Activated CD4-positive, alpha-beta T cell treated with anti-CD3 and anti-CD28 coated beads for 36 hours (primary cell): ENCODE results near the gene SHLD2. TPM values are rescaled to one million over a fixed set of nuclear protein-coding genes. Genes with fewer than 3 reads are reported as not detected.
"Not testable (repeated sequence)": the region's sequence is repeated elsewhere in the genome, so short reads cannot be mapped to it uniquely, and the experiment has no call there.

ENCODE experiments used
- ATAC-seq: fragments of 200-7000 bp; cut with Tn5 transposase; one replicate; pipeline ENCODE4 v1.10.0; 2021; ENCODE audit warnings: mild to moderate bottlenecking, moderate library complexity
- CTCF ChIA-PET: fragments of 350-600 bp; sonication (Branson Sonifier 250); formaldehyde crosslinking; loops from one replicate; lab custom pipeline; 2021; ENCODE audit warnings: antibody characterized with exemption; lab: Charles Lee
- POLR2A ChIA-PET: fragments of 350-600 bp; sonication (Branson Sonifier 250); formaldehyde crosslinking; loops from one replicate; lab custom pipeline; 2021; ENCODE audit warnings: antibody characterized with exemption, inconsistent platforms; lab: Charles Lee
- DNase-seq: peaks from one replicate; pipeline ENCODE4 v3.0.0-alpha.2; 2020
- H3K27ac Mint-ChIP-seq: one replicate; pipeline ENCODE4 v1.8.0; 2021; ENCODE audit warnings: mixed read lengths
- H3K27me3 Mint-ChIP-seq: one replicate; pipeline ENCODE4 v1.8.0; 2021; ENCODE audit warnings: mixed read lengths
- H3K36me3 Mint-ChIP-seq: one replicate; pipeline ENCODE4 v1.8.0; 2021; ENCODE audit warnings: low read depth, mixed read lengths
- H3K4me1 Mint-ChIP-seq: one replicate; pipeline ENCODE4 v1.8.0; 2021; ENCODE audit warnings: mixed read lengths
- H3K4me3 Mint-ChIP-seq: one replicate; pipeline ENCODE4 v1.8.0; 2021; ENCODE audit warnings: mild to moderate bottlenecking, moderate library complexity, mixed read lengths
- H3K9me3 Mint-ChIP-seq: one replicate; pipeline ENCODE4 v1.8.0; 2021; ENCODE audit warnings: low read depth, mixed read lengths
- intact Hi-C, 2 experiments: fragments of 100-400 bp; cut with DNase I in 1 of 2; cut with micrococcal nuclease in 1 of 2; formaldehyde crosslinking; loops; one replicate each; pipeline versions ENCODE4 v1.14.2 to v1.15.1; 2022 to 2024; cut with DNase I, micrococcal nuclease
- total RNA-seq, 2 experiments: library from RNA; stranded (reverse); gene quantifications; one replicate each; pipeline ENCODE4 v1.2.3, GENCODE V29; 2021

The SHLD2 gene
- total RNA-seq, 2 experiments from 2014 or later: 29.7 to 29.9 TPM

- ATAC-seq, H3K4me3 Mint-ChIP-seq, CTCF ChIA-PET: not testable (repeated sequence)
Measured at GRCh38 chr10:87177587-87177986, 82.6 kb downstream of the SHLD2 start.

GRCh38 chr10:87184421-87184820 is 89.4 kb downstream of the SHLD2 start:
- CTCF ChIA-PET, intact Hi-C loops, POLR2A ChIA-PET, H3K27me3 Mint-ChIP-seq, H3K4me1 Mint-ChIP-seq, H3K4me3 Mint-ChIP-seq, ATAC-seq, H3K9me3 Mint-ChIP-seq, H3K27ac Mint-ChIP-seq, DNase-seq: not testable (repeated sequence)
- peaks cover 53% of the 10 kb centered on the region for H3K36me3 Mint-ChIP-seq

More at GRCh38 chr10:87177587-87177986, 82.6 kb downstream of the SHLD2 start:
- intact Hi-C loops, POLR2A ChIA-PET, H3K27ac Mint-ChIP-seq, H3K9me3 Mint-ChIP-seq, H3K27me3 Mint-ChIP-seq, DNase-seq, H3K4me1 Mint-ChIP-seq: not testable (repeated sequence)
- H3K36me3 Mint-ChIP-seq: peaks cover 16% of the 10 kb centered on the region

GRCh38 chr10:87186016-87186415 is 91.0 kb downstream of the SHLD2 start:
- intact Hi-C loops, H3K4me3 Mint-ChIP-seq, POLR2A ChIA-PET: not testable (repeated sequence)

GRCh38 chr10:87187573-87187972 is 92.6 kb downstream of the SHLD2 start:
- H3K27me3 Mint-ChIP-seq, CTCF ChIA-PET, H3K27ac Mint-ChIP-seq, H3K4me1 Mint-ChIP-seq, intact Hi-C loops, ATAC-seq, DNase-seq, H3K4me3 Mint-ChIP-seq, H3K9me3 Mint-ChIP-seq, POLR2A ChIA-PET: not testable (repeated sequence)
- H3K36me3 Mint-ChIP-seq: peaks cover 51% of the 10 kb centered on the region

More at GRCh38 chr10:87186016-87186415, 91.0 kb downstream of the SHLD2 start:
- H3K9me3 Mint-ChIP-seq, H3K27me3 Mint-ChIP-seq, CTCF ChIA-PET, H3K27ac Mint-ChIP-seq, DNase-seq, H3K4me1 Mint-ChIP-seq, ATAC-seq: not testable (repeated sequence)
- peaks cover 51% of the 10 kb centered on the region for H3K36me3 Mint-ChIP-seq

GRCh38 chr10:87191841-87192240 is 96.8 kb downstream of the SHLD2 start:
- H3K4me3 Mint-ChIP-seq, CTCF ChIA-PET, H3K27me3 Mint-ChIP-seq, intact Hi-C loops, H3K27ac Mint-ChIP-seq, POLR2A ChIA-PET, ATAC-seq, DNase-seq, H3K4me1 Mint-ChIP-seq, H3K9me3 Mint-ChIP-seq: not testable (repeated sequence)
- H3K36me3 Mint-ChIP-seq: peaks cover 23% of the 10 kb centered on the region

GRCh38 chr10:87200924-87201323 is 105.9 kb downstream of the SHLD2 start:
- peaks cover 18% of the 10 kb centered on the region for H3K4me1 Mint-ChIP-seq
- intact Hi-C loops: loop anchor here in 1 of 2 experiments (10.0 kb wide), 1 partner anchor 304 kb away; the partner anchor contains the start of gene MINPP1
- peak; percentile 70 for ATAC-seq
- POLR2A ChIA-PET, DNase-seq, H3K9me3 Mint-ChIP-seq, H3K27ac Mint-ChIP-seq, H3K4me3 Mint-ChIP-seq, H3K27me3 Mint-ChIP-seq, CTCF ChIA-PET, H3K36me3 Mint-ChIP-seq: not testable (repeated sequence)

GRCh38 chr10:87204801-87205200 is 109.8 kb downstream of the SHLD2 start:
- H3K9me3 Mint-ChIP-seq, POLR2A ChIA-PET, H3K4me3 Mint-ChIP-seq, CTCF ChIA-PET, DNase-seq, H3K36me3 Mint-ChIP-seq, H3K27ac Mint-ChIP-seq, H3K27me3 Mint-ChIP-seq: not testable (repeated sequence)
- intact Hi-C loops: loop anchor here in 1 of 2 experiments (10.0 kb wide), 1 partner anchor 300 kb away; the partner anchor contains the start of gene MINPP1
- H3K4me1 Mint-ChIP-seq: peaks cover 18% of the 10 kb centered on the region
- peak; percentile 23 for ATAC-seq

- H3K27me3 Mint-ChIP-seq, H3K4me3 Mint-ChIP-seq, ATAC-seq, POLR2A ChIA-PET, DNase-seq, H3K27ac Mint-ChIP-seq, H3K36me3 Mint-ChIP-seq, CTCF ChIA-PET, H3K9me3 Mint-ChIP-seq: not testable (repeated sequence)
- intact Hi-C loops: loop anchor here in 1 of 2 experiments (10.0 kb wide), 1 partner anchor 298 kb away; the partner anchor contains the start of gene MINPP1
- peaks cover 15% of the 10 kb centered on the region for H3K4me1 Mint-ChIP-seq
Measured at GRCh38 chr10:87206922-87207321, 111.9 kb downstream of the SHLD2 start.

GRCh38 chr10:87210309-87210708 is 115.3 kb downstream of the SHLD2 start:
- not testable (repeated sequence) for H3K27me3 Mint-ChIP-seq, ATAC-seq

GRCh38 chr10:87211848-87212247 is 116.8 kb downstream of the SHLD2 start:
- H3K36me3 Mint-ChIP-seq, intact Hi-C loops, DNase-seq, H3K27me3 Mint-ChIP-seq, H3K9me3 Mint-ChIP-seq, CTCF ChIA-PET, H3K4me1 Mint-ChIP-seq, H3K4me3 Mint-ChIP-seq, H3K27ac Mint-ChIP-seq, POLR2A ChIA-PET: not testable (repeated sequence)
- ATAC-seq: peak; percentile 69

More at GRCh38 chr10:87210309-87210708, 115.3 kb downstream of the SHLD2 start:
- POLR2A ChIA-PET, H3K4me1 Mint-ChIP-seq, H3K9me3 Mint-ChIP-seq, H3K4me3 Mint-ChIP-seq, H3K36me3 Mint-ChIP-seq, DNase-seq, CTCF ChIA-PET, H3K27ac Mint-ChIP-seq, intact Hi-C loops: not testable (repeated sequence)

- peak; percentile 14 for ATAC-seq
- H3K27ac Mint-ChIP-seq, intact Hi-C loops, POLR2A ChIA-PET, CTCF ChIA-PET, H3K36me3 Mint-ChIP-seq, DNase-seq, H3K27me3 Mint-ChIP-seq, H3K4me1 Mint-ChIP-seq, H3K4me3 Mint-ChIP-seq, H3K9me3 Mint-ChIP-seq: not testable (repeated sequence)
Measured at GRCh38 chr10:87213150-87213765, 118.3 kb downstream of the SHLD2 start.

GRCh38 chr10:87213806-87214205 is 118.8 kb downstream of the SHLD2 start:
- H3K27me3 Mint-ChIP-seq, ATAC-seq, DNase-seq, H3K36me3 Mint-ChIP-seq, H3K27ac Mint-ChIP-seq, H3K4me1 Mint-ChIP-seq, H3K9me3 Mint-ChIP-seq, H3K4me3 Mint-ChIP-seq, intact Hi-C loops, CTCF ChIA-PET, POLR2A ChIA-PET: not testable (repeated sequence)
